HL-60 (cell line): Measurements from ENCODE around the gene PCDHAC2.

ENCODE experiments used
- DNase-seq, 2 experiments: peaks; one replicate each; pipeline ENCODE4 v3.0.0-alpha.2; 2010 to 2020; ENCODE audit warnings: low read depth in 1 of 2, low spot score in 1 of 2
- H3K27ac ChIP-seq: fragments of 250-450 bp; sonication (Bioruptor Pico); replicated peaks from 2 replicates; pipeline ENCODE4 v1.5.1; 2020; ENCODE audit warnings: mild to moderate bottlenecking, moderate library complexity
- H3K27me3 ChIP-seq: fragments of 250-450 bp; sonication (Bioruptor Pico); 2 replicates; pipeline ENCODE4 v1.5.1; 2021; ENCODE audit warnings: mild to moderate bottlenecking, moderate library complexity; ENCODE audit not compliant: insufficient read depth, poor library complexity, severe bottlenecking
- H3K4me3 ChIP-seq: replicated peaks from 2 replicates; pipeline ENCODE4 v1.5.1; 2011; ENCODE audit warnings: mild to moderate bottlenecking, control low read depth, low read length; ENCODE audit not compliant: insufficient read depth
- CTCF ChIP-seq: IDR thresholded peaks from one replicate; pipeline ENCODE4 v1.5.1; 2011; ENCODE audit warnings: low read length, control low read depth, inconsistent platforms; ENCODE audit not compliant: insufficient read depth
- GABPA ChIP-seq: IDR thresholded peaks from 2 replicates; pipeline ENCODE4 v1.6.1; 2012; ENCODE audit warnings: low read depth
- POLR2AphosphoS5 ChIP-seq: IDR thresholded peaks from 2 replicates; pipeline ENCODE4 v1.6.1; 2012; ENCODE audit warnings: low read depth
- REST ChIP-seq: IDR thresholded peaks from 2 replicates; pipeline ENCODE4 v1.6.1; 2012; ENCODE audit warnings: low read depth; ENCODE audit not compliant: insufficient replicate concordance
- SPI1 ChIP-seq: IDR thresholded peaks from 2 replicates; pipeline ENCODE4 v1.6.1; 2012; ENCODE audit warnings: low read depth, mild to moderate bottlenecking, borderline replicate concordance

Gene PCDHAC2

GRCh38 chr5:140992828-140993227, 26.6 kb downstream of the PCDHAC2 start:
- no peak overlapping the region for H3K4me3 ChIP-seq
- no peaks in the 10 kb centered on the region for H3K27me3 ChIP-seq
- H3K27ac ChIP-seq: no peak overlapping the region
- DNase-seq: no peak
- no peak for TF ChIP-seq REST
- no peak for TF ChIP-seq POLR2AphosphoS5
- TF ChIP-seq GABPA: no peak
- no peak for TF ChIP-seq SPI1
- TF ChIP-seq CTCF: no peak

- DNase-seq: no peak
- Histone ChIP-seq H3K4me3 (no peak overlapping the region), H3K27me3 (peaks cover 1% of the 10 kb centered on the region), H3K27ac (no peak overlapping the region)
- TF ChIP-seq GABPA (no peak), SPI1 (no peak), CTCF (no peak), POLR2AphosphoS5 (no peak), REST (no peak)
Measured at GRCh38 chr5:140996060-140996459, 29.8 kb downstream of the PCDHAC2 start.

- Histone ChIP-seq H3K27ac (no peak overlapping the region), H3K27me3 (peaks cover 11% of the 10 kb centered on the region), H3K4me3 (no peak overlapping the region)
- TF ChIP-seq SPI1 (no peak), CTCF (no peak), POLR2AphosphoS5 (no peak), GABPA (no peak), REST (no peak)
- no peak for DNase-seq
Measured at GRCh38 chr5:140998921-140999410, 32.7 kb downstream of the PCDHAC2 start.
